Mesendoderm (in vitro differentiated cells): Measurements from ENCODE around the gene C11orf71. TPM values are rescaled to one million over a fixed set of nuclear protein-coding genes. Genes with fewer than 3 reads are reported as not detected.

Source experiments
- DNase-seq: peaks from one replicate; pipeline ENCODE4 v3.0.0; 2013
- H2AK5ac ChIP-seq: 2 replicates; pipeline ENCODE4 v1.6.1; 2013; ENCODE audit warnings: low read length, inconsistent platforms
- H2BK120ac ChIP-seq: 2 replicates; pipeline ENCODE4 v1.6.1; 2013; ENCODE audit warnings: low read depth, mild to moderate bottlenecking, low read length, moderate library complexity, mixed read lengths
- H2BK15ac ChIP-seq: replicated peaks from 2 replicates; pipeline ENCODE4 v1.6.1; 2013; ENCODE audit warnings: low read depth, mild to moderate bottlenecking, moderate library complexity
- H2BK5ac ChIP-seq: 2 replicates; pipeline ENCODE4 v1.6.1; 2013; ENCODE audit warnings: low read length, inconsistent platforms
- H3K18ac ChIP-seq: 2 replicates; pipeline ENCODE4 v1.6.1; 2013; ENCODE audit warnings: mild to moderate bottlenecking, low read length, mixed read lengths
- H3K23ac ChIP-seq: one replicate; pipeline ENCODE4 v1.6.1; 2013; ENCODE audit warnings: low read length
- H3K27ac ChIP-seq: 2 replicates; pipeline ENCODE4 v1.5.1; 2013; ENCODE audit warnings: low read depth, mild to moderate bottlenecking, inconsistent platforms, low read length, moderate library complexity
- H3K27me3 ChIP-seq: 2 replicates; pipeline ENCODE4 v1.6.1; 2013; ENCODE audit warnings: low read length, control low read depth, mild to moderate bottlenecking, inconsistent platforms; ENCODE audit not compliant: insufficient read depth, poor library complexity
- H3K36me3 ChIP-seq: 2 replicates; pipeline ENCODE4 v1.6.1; 2013; ENCODE audit warnings: low read length, inconsistent platforms; ENCODE audit not compliant: control insufficient read depth, insufficient read depth
- H3K4ac ChIP-seq: one replicate; pipeline ENCODE4 v1.6.1; 2013; ENCODE audit warnings: low read depth, mild to moderate bottlenecking, low read length, moderate library complexity
- H3K4me1 ChIP-seq: 2 replicates; pipeline ENCODE4 v1.6.1; 2013; ENCODE audit warnings: low read depth, low read length, inconsistent platforms; ENCODE audit not compliant: control insufficient read depth
- H3K4me2 ChIP-seq: 2 replicates; pipeline ENCODE4 v1.6.1; 2013; ENCODE audit warnings: low read length
- H3K4me3 ChIP-seq: 2 replicates; pipeline ENCODE4 v1.5.1; 2013; ENCODE audit warnings: mild to moderate bottlenecking, low read length
- H3K56ac ChIP-seq: one replicate; pipeline ENCODE4 v1.6.1; 2013; ENCODE audit warnings: low read length
- H3K79me1 ChIP-seq: 2 replicates; pipeline ENCODE4 v1.6.1; 2013; ENCODE audit warnings: low read length, inconsistent platforms
- H3K79me2 ChIP-seq: 2 replicates; pipeline ENCODE4 v1.6.1; 2013; ENCODE audit warnings: mild to moderate bottlenecking, low read length; ENCODE audit not compliant: control insufficient read depth, insufficient read depth
- H3K9ac ChIP-seq: 2 replicates; pipeline ENCODE4 v1.6.1; 2013; ENCODE audit warnings: low read length, inconsistent platforms
- H4K5ac ChIP-seq: one replicate; pipeline ENCODE4 v1.6.1; 2013; ENCODE audit warnings: low read length
- H4K8ac ChIP-seq: one replicate; pipeline ENCODE4 v1.6.1; 2013; ENCODE audit warnings: low read depth, mild to moderate bottlenecking, control low read depth, low read length, moderate library complexity
- WGBS: extraction: QIAGEN DNeasy Blood & Tissue Kit; methylation state at CpG from one replicate; pipeline ENCODE4 v1.1.7; 2013; ENCODE audit warnings: low lambda C conversion rate, missing lambda C conversion rate; ENCODE audit not compliant: insufficient coverage; ENCODE audit errors: extremely low coverage; 5-methylcytosine and 5-hydroxymethylcytosine counted together
- polyA plus RNA-seq, 2 experiments: library from polyadenylated mRNA; stranded (reverse); fragments of 200-250 nt; gene quantifications; one replicate each; pipeline ENCODE4 v1.2.3, GENCODE V29; 2013

Gene C11orf71
- 3.5 TPM for polyA plus RNA-seq (2013, experiment 1 of 2)
- polyA plus RNA-seq (2013, experiment 2 of 2) = 3.6 TPM

- Histone ChIP-seq H2BK5ac (peak within 1 kb of the TSS; percentile 89), H3K23ac (peak within 1 kb of the TSS; percentile 94), H3K4me2 (peak within 1 kb of the TSS; percentile 74), H3K4me3 (peak within 1 kb of the TSS; percentile 77), H3K9ac (peak within 1 kb of the TSS; percentile 92), H3K27ac (peak within 1 kb of the TSS; percentile 95), H2AK5ac (no peak within 1 kb of the TSS), H2BK120ac (peak within 1 kb of the TSS; percentile 56), H3K4me1 (peaks cover 2% of the 10 kb centered on the region), H2BK15ac (no peak within 1 kb of the TSS), H3K79me2 (peaks cover 30% of the 10 kb centered on the region), H3K36me3 (no peaks in the 10 kb centered on the region), H3K18ac (peak within 1 kb of the TSS; percentile 98), H4K8ac (peak within 1 kb of the TSS; percentile 98), H3K79me1 (peaks cover 4% of the 10 kb centered on the region), H3K27me3 (no peaks in the 10 kb centered on the region), H4K5ac (no peak within 1 kb of the TSS), H3K4ac (peak within 1 kb of the TSS; percentile 85), H3K56ac (peak within 1 kb of the TSS; percentile 96)
- peak; percentile 99 for DNase-seq
- no CpG with 5 or more reads among the region's 65 CpGs for WGBS
These were observed at the start of gene C11orf71, which contains the start of gene RBM7 for GRCh38 chr11:114400216-114400914. C11orf71 (minus strand) TSS chr11:114400511; CDS start chr11:114400331, 180 bp downstream. RBM7 (plus strand) TSS chr11:114400666; CDS start chr11:114400672, 6 bp downstream.

- H3K36me3 ChIP-seq = no peaks in the 10 kb centered on the region
These were observed 49.5 kb upstream of the C11orf71 start for GRCh38 chr11:114449845-114450244.

GRCh38 chr11:114448749-114449482 is 48.6 kb upstream of the C11orf71 start:
- no peak overlapping the region for H4K5ac ChIP-seq
- no peak overlapping the region for H3K18ac ChIP-seq
- no peak overlapping the region for H3K4me3 ChIP-seq
- H2AK5ac ChIP-seq = no peak overlapping the region
- H3K27me3 ChIP-seq = no peaks in the 10 kb centered on the region
- H3K56ac ChIP-seq = no peak overlapping the region
- no peak overlapping the region for H2BK120ac ChIP-seq
- no peak overlapping the region for H3K4me2 ChIP-seq
- no peak overlapping the region for H4K8ac ChIP-seq
- no peak overlapping the region for H2BK5ac ChIP-seq
- H3K79me1 ChIP-seq = peaks cover 4% of the 10 kb centered on the region
- H3K23ac ChIP-seq = no peak overlapping the region
- no peak overlapping the region for H2BK15ac ChIP-seq
- no peak for DNase-seq
- no peak overlapping the region for H3K4ac ChIP-seq
- H3K36me3 ChIP-seq = no peaks in the 10 kb centered on the region
- WGBS = no CpG with 5 or more reads among the region's 2 CpGs
- peaks cover 2% of the 10 kb centered on the region for H3K4me1 ChIP-seq
- H3K9ac ChIP-seq = no peak overlapping the region
- peaks cover 28% of the 10 kb centered on the region for H3K79me2 ChIP-seq
- H3K27ac ChIP-seq = no peak overlapping the region

More at GRCh38 chr11:114449845-114450244, 49.5 kb upstream of the C11orf71 start:
- H3K4me1 ChIP-seq = no peaks in the 10 kb centered on the region
- H4K8ac ChIP-seq = no peak overlapping the region
- H3K79me1 ChIP-seq = peaks cover 4% of the 10 kb centered on the region
- no peak overlapping the region for H3K4me3 ChIP-seq
- no peak overlapping the region for H2BK120ac ChIP-seq
- no peak overlapping the region for H3K56ac ChIP-seq
- H3K79me2 ChIP-seq = peaks cover 20% of the 10 kb centered on the region
- no peak overlapping the region for H3K18ac ChIP-seq
- no peaks in the 10 kb centered on the region for H3K27me3 ChIP-seq
- H3K27ac ChIP-seq = no peak overlapping the region
- no peak overlapping the region for H4K5ac ChIP-seq
- H3K4me2 ChIP-seq = no peak overlapping the region
- no peak overlapping the region for H2BK15ac ChIP-seq
- H2BK5ac ChIP-seq = no peak overlapping the region
- DNase-seq = no peak
- no peak overlapping the region for H3K9ac ChIP-seq
- WGBS = no CpG with 5 or more reads among the region's 6 CpGs
- no peak overlapping the region for H3K4ac ChIP-seq
- no peak overlapping the region for H2AK5ac ChIP-seq
- no peak overlapping the region for H3K23ac ChIP-seq

GRCh38 chr11:114447892-114448291 is 47.6 kb upstream of the C11orf71 start:
- Histone ChIP-seq H3K27ac (no peak overlapping the region), H3K4ac (no peak overlapping the region), H3K9ac (no peak overlapping the region), H3K18ac (no peak overlapping the region), H3K56ac (no peak overlapping the region), H4K5ac (no peak overlapping the region), H4K8ac (no peak overlapping the region), H3K4me1 (peaks cover 5% of the 10 kb centered on the region), H2BK15ac (no peak overlapping the region), H3K4me2 (no peak overlapping the region), H3K79me2 (peaks cover 37% of the 10 kb centered on the region), H2BK5ac (no peak overlapping the region), H3K4me3 (no peak overlapping the region), H2AK5ac (no peak overlapping the region), H3K23ac (no peak overlapping the region), H2BK120ac (no peak overlapping the region), H3K79me1 (peaks cover 4% of the 10 kb centered on the region), H3K27me3 (no peaks in the 10 kb centered on the region), H3K36me3 (peaks cover 1% of the 10 kb centered on the region)
- DNase-seq = no peak
- WGBS = no CpG with 5 or more reads among the region's 3 CpGs

GRCh38 chr11:114447444-114447843 is 47.1 kb upstream of the C11orf71 start:
- Histone ChIP-seq H2BK120ac (no peak overlapping the region), H3K79me2 (peaks cover 39% of the 10 kb centered on the region), H2AK5ac (no peak overlapping the region), H4K8ac (no peak overlapping the region), H2BK15ac (no peak overlapping the region), H3K4ac (no peak overlapping the region), H3K9ac (no peak overlapping the region), H3K56ac (no peak overlapping the region), H3K27ac (no peak overlapping the region), H4K5ac (no peak overlapping the region), H3K4me2 (no peak overlapping the region), H3K27me3 (no peaks in the 10 kb centered on the region), H3K36me3 (peaks cover 1% of the 10 kb centered on the region), H3K79me1 (peaks cover 4% of the 10 kb centered on the region), H3K4me1 (peaks cover 5% of the 10 kb centered on the region), H3K23ac (no peak overlapping the region), H2BK5ac (no peak overlapping the region), H3K4me3 (no peak overlapping the region), H3K18ac (no peak overlapping the region)
- no CpG with 5 or more reads among the region's 2 CpGs for WGBS
- DNase-seq = no peak
